ENCODE data around the gene LCE5A.

- TF ChIP-seq USF2 (CRISPR knock-in tag; IDR thresholded peaks at IDR 0.05), result no peak
- no peak for TF ChIP-seq CTCF (IDR thresholded peaks at IDR 0.05 in 2 of 3, conservative IDR thresholded peaks at IDR 0.05 in 1 of 3; ENCODE audit: insufficient read depth in 2 of 3, low read depth in 1 of 3, low read length in 3 of 3)
- no peak for TF ChIP-seq ASH1L (IDR thresholded peaks at IDR 0.05; ENCODE audit: borderline replicate concordance, low read depth, partially characterized antibody)
- TF ChIP-seq YY1 (IDR thresholded peaks at IDR 0.05; ENCODE audit: borderline replicate concordance in 1 of 3, control insufficient read depth in 1 of 3, extremely low read depth in 1 of 3, insufficient read depth in 3 of 3, insufficient read length in 1 of 3, insufficient replicate concordance in 2 of 3, low read depth in 1 of 3, low read length in 2 of 3), result no peak
- TF ChIP-seq RFX5 (IDR thresholded peaks at IDR 0.05; ENCODE audit: low read depth, low read length), result no peak
- no peak for TF ChIP-seq ZNF561 (CRISPR knock-in tag; conservative IDR thresholded peaks at IDR 0.05)
Observed at GRCh38 chr1:152535774-152536173, 25.2 kb downstream of the LCE5A start.
